HCT116 (cell line): ENCODE results near the gene AMACR. TPM values are rescaled to one million over a fixed set of nuclear protein-coding genes. Genes with fewer than 3 reads are reported as not detected.

Experiments
- ATAC-seq: fragments of 200-7000 bp; cut with Tn5 transposase; 2 replicates; pipeline ENCODE4 v1.9.1; 2020; ENCODE audit warnings: mild to moderate bottlenecking, moderate library complexity
- BruUV-seq: library from RNA; stranded (reverse); fragments of 400-500 nt; replicated peaks from 2 replicates; lab custom pipeline; 2021; lab: Mats Ljungman, UMichigan
- CTCF ChIA-PET: fragments of 300-600 bp; sonication (Branson Sonifier 250); formaldehyde crosslinking; loops from one replicate; lab custom pipeline; 2021; ENCODE audit warnings: antibody characterized with exemption; lab: Charles Lee
- POLR2A ChIA-PET: fragments of 300-600, 350-600 bp; sonication (Branson Sonifier 250); formaldehyde crosslinking; loops from one replicate; lab custom pipeline; 2021; ENCODE audit warnings: antibody characterized with exemption; lab: Charles Lee
- RAD21 ChIA-PET, 2 experiments: fragments of 300-600 bp; sonication (Branson Sonifier 250); formaldehyde crosslinking; loops; one replicate each; lab custom pipeline; 2023; ENCODE audit warnings: low total read pairs in 2 of 2; ENCODE audit not compliant: uncharacterized antibody in 2 of 2, unreplicated experiment in 2 of 2, low non-redundant PET in 1 of 2; lab: Charles Lee
- DNase-seq: peaks from one replicate; pipeline ENCODE4 v3.0.0-alpha.2; 2010; ENCODE audit warnings: low read depth, low spot score
- H2AFZ ChIP-seq: fragments of 200-600 bp; shearing (Covaris generic), sonication (generic); 2 replicates; pipeline ENCODE4 v1.6.1; 2017; ENCODE audit warnings: low read depth, mixed run types, mixed read lengths, antibody characterized with exemption, low read length; ENCODE audit not compliant: poor library complexity, severe bottlenecking
- H3K27ac ChIP-seq: 2 replicates; pipeline ENCODE4 v1.5.1; 2012; ENCODE audit warnings: low read depth, low read length
- H3K27me3 ChIP-seq: fragments of 200-600 bp; sonication (generic); 2 replicates; pipeline ENCODE4 v1.6.1; 2016; ENCODE audit warnings: mixed run types, low read length, mixed read lengths; ENCODE audit not compliant: insufficient read depth
- H3K36me3 ChIP-seq, 2 experiments: fragments of 200-500 bp in 1 of 2; fragments of 200-600 bp in 1 of 2; sonication (Bioruptor generic) in 1 of 2; sonication (generic) in 1 of 2; 2 replicates each; pipeline versions ENCODE4 v1.5.1 to v1.6.1; 2014 to 2016; ENCODE audit warnings: low read length in 2 of 2, inconsistent platforms in 1 of 2, mixed read lengths in 1 of 2, mixed run types in 1 of 2; ENCODE audit not compliant: insufficient read depth in 2 of 2, control insufficient read depth in 1 of 2
- H3K4me1 ChIP-seq, 2 experiments: fragments of 200-600 bp in 1 of 2; sonication (generic) in 1 of 2; 2 replicates each; pipeline versions ENCODE4 v1.5.1 to v1.6.1; 2012 to 2017; ENCODE audit warnings: low read length in 2 of 2, inconsistent platforms in 1 of 2, mild to moderate bottlenecking in 1 of 2, mixed read lengths in 1 of 2, mixed run types in 1 of 2, moderate library complexity in 1 of 2; ENCODE audit not compliant: insufficient read depth in 2 of 2, control insufficient read depth in 1 of 2
- H3K4me2 ChIP-seq: fragments of 200-600 bp; sonication (generic); 2 replicates; pipeline ENCODE4 v1.6.1; 2017; ENCODE audit warnings: mixed run types, low read length, mixed read lengths
- H3K4me3 ChIP-seq, 2 experiments: fragments of 200-600 bp in 1 of 2; sonication (generic) in 1 of 2; replicated peaks in 1 of 2; 2 replicates each; pipeline ENCODE4 v1.5.1; 2011 to 2016; ENCODE audit warnings: low read length in 2 of 2, control low read depth in 1 of 2, low read depth in 1 of 2, mild to moderate bottlenecking in 1 of 2, mixed read lengths in 1 of 2, mixed run types in 1 of 2
- H3K79me2 ChIP-seq: fragments of 200-600 bp; sonication (generic); 2 replicates; pipeline ENCODE4 v1.6.1; 2017; ENCODE audit warnings: mild to moderate bottlenecking, mixed run types, low read length, moderate library complexity, mixed read lengths; ENCODE audit not compliant: insufficient read depth
- H3K9ac ChIP-seq: fragments of 200-600 bp; sonication (generic); 2 replicates; pipeline ENCODE4 v1.6.1; 2016; ENCODE audit warnings: low read length, mixed read lengths
- H3K9me2 ChIP-seq: fragments of 200-600 bp; sonication (generic), shearing (Covaris generic); 2 replicates; pipeline ENCODE4 v1.6.1; 2017; ENCODE audit warnings: mixed run types, mild to moderate bottlenecking, moderate library complexity; ENCODE audit not compliant: insufficient read depth
- H3K9me3 ChIP-seq, 2 experiments: fragments of 200-500 bp in 1 of 2; fragments of 200-600 bp in 1 of 2; sonication (Bioruptor generic) in 1 of 2; sonication (generic) in 1 of 2; 2 replicates each; pipeline ENCODE4 v1.6.1; 2014 to 2017; ENCODE audit warnings: low read length in 2 of 2, mixed read lengths in 2 of 2, inconsistent platforms in 1 of 2, low read depth in 1 of 2, mild to moderate bottlenecking in 1 of 2, mixed run types in 1 of 2, moderate library complexity in 1 of 2; ENCODE audit not compliant: control insufficient read depth in 1 of 2, insufficient read depth in 1 of 2
- H4K20me1 ChIP-seq: fragments of 200-600 bp; sonication (generic), shearing (Covaris generic); 2 replicates; pipeline ENCODE4 v1.6.1; 2017; ENCODE audit warnings: mixed run types, mild to moderate bottlenecking, moderate library complexity; ENCODE audit not compliant: insufficient read depth
- CBX3 ChIP-seq: IDR thresholded peaks from 2 replicates; pipeline ENCODE4 v1.6.1; 2012; ENCODE audit warnings: low read depth
- EGR1 ChIP-seq: IDR thresholded peaks from 2 replicates; pipeline ENCODE4 v1.6.1; 2012; ENCODE audit warnings: low read depth
- ELF1 ChIP-seq: IDR thresholded peaks from 2 replicates; pipeline ENCODE4 v1.6.1; 2012; ENCODE audit warnings: low read depth, borderline replicate concordance
- EZH2 ChIP-seq: fragments of 200-600 bp; sonication (generic); IDR thresholded peaks from 2 replicates; pipeline ENCODE4 v1.6.1; 2017; ENCODE audit warnings: antibody characterized with exemption, mixed run types
- FOSL1 ChIP-seq: IDR thresholded peaks from 2 replicates; pipeline ENCODE4 v1.6.1; 2012; ENCODE audit warnings: low read depth
- JUND ChIP-seq: IDR thresholded peaks from 2 replicates; pipeline ENCODE4 v1.6.1; 2012
- POLR2AphosphoS5 ChIP-seq: IDR thresholded peaks from 2 replicates; pipeline ENCODE4 v1.6.1; 2011; ENCODE audit warnings: mild to moderate bottlenecking, low read depth, low read length, moderate library complexity
- SP1 ChIP-seq: IDR thresholded peaks from 2 replicates; pipeline ENCODE4 v1.6.1; 2012; ENCODE audit warnings: low read depth
- TCF7L2 ChIP-seq: IDR thresholded peaks from 2 replicates; pipeline ENCODE4 v1.7.0; 2011; ENCODE audit warnings: borderline replicate concordance, inconsistent platforms; ENCODE audit not compliant: insufficient read depth, insufficient read length; ENCODE audit errors: extremely low read depth
- ZFX ChIP-seq: fragments of 450-650 bp; IDR thresholded peaks from 2 replicates; pipeline ENCODE4 v1.6.1; 2017
- ZNF274 ChIP-seq: fragments of 200-500 bp; sonication (Bioruptor generic); IDR thresholded peaks from 2 replicates; pipeline ENCODE4 v1.6.1; 2014; ENCODE audit warnings: mild to moderate bottlenecking, low read depth, low read length, inconsistent platforms
- intact Hi-C: fragments of 100-400 bp; cut with micrococcal nuclease; formaldehyde crosslinking; loops from 2 replicates; pipeline ENCODE4 v1.10.0; 2022
- total RNA-seq: library from RNA; stranded (reverse); gene quantifications from one replicate; pipeline ENCODE4 v1.2.1, GENCODE V29; 2021; ENCODE audit not compliant: unreplicated experiment
- TF ChIP-seq, protein P1 (sequence below): IDR thresholded peaks from 2 replicates; pipeline ENCODE4 v1.6.1; 2012
- TF ChIP-seq, protein P2 (sequence below): IDR thresholded peaks from 2 replicates; pipeline ENCODE4 v1.6.1; 2011; ENCODE audit warnings: mild to moderate bottlenecking, low read length, moderate library complexity; ENCODE audit not compliant: insufficient replicate concordance; ENCODE audit errors: extremely low read depth

The AMACR gene
- total RNA-seq, 1 experiment from 2014 or later: 4.3 TPM

DNA sequence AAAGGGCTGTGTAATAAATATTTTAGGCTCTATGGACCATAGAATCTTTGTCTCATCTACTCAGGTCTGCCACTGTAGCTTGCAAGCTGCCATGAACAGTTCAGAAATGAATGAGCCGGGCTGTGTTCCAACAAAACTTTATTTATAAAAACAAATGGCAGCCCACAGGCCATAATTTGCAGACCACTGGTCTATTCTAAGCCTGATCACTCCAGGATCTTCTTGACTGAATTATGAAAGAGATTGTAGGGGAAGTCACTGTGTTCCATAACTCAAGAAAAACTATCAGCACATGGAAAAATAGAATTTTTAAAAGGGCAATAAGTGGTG is 46.5 kb upstream of the AMACR start:
- H3K36me3 ChIP-seq: no peaks in the 10 kb centered on the region
- H3K4me3 ChIP-seq: no peak overlapping the region
- TF ChIP-seq SP1: no peak
- TF ChIP-seq, protein P1, sequence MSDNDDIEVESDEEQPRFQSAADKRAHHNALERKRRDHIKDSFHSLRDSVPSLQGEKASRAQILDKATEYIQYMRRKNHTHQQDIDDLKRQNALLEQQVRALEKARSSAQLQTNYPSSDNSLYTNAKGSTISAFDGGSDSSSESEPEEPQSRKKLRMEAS: no peak
- no peak for TF ChIP-seq EZH2
- TF ChIP-seq EGR1: no peak
- TF ChIP-seq ZFX: no peak
- no peak for TF ChIP-seq ZNF274
- TF ChIP-seq POLR2AphosphoS5: no peak
- TF ChIP-seq CBX3: no peak
- TF ChIP-seq, protein P2, sequence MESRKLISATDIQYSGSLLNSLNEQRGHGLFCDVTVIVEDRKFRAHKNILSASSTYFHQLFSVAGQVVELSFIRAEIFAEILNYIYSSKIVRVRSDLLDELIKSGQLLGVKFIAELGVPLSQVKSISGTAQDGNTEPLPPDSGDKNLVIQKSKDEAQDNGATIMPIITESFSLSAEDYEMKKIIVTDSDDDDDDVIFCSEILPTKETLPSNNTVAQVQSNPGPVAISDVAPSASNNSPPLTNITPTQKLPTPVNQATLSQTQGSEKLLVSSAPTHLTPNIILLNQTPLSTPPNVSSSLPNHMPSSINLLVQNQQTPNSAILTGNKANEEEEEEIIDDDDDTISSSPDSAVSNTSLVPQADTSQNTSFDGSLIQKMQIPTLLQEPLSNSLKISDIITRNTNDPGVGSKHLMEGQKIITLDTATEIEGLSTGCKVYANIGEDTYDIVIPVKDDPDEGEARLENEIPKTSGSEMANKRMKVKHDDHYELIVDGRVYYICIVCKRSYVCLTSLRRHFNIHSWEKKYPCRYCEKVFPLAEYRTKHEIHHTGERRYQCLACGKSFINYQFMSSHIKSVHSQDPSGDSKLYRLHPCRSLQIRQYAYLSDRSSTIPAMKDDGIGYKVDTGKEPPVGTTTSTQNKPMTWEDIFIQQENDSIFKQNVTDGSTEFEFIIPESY: no peak
- TF ChIP-seq FOSL1: no peak
- TF ChIP-seq JUND: no peak
- no peak for TF ChIP-seq ELF1
- TF ChIP-seq TCF7L2: no peak
- no peaks in the 10 kb centered on the region for H3K9me3 ChIP-seq
- H3K27me3 ChIP-seq: no peaks in the 10 kb centered on the region
- intact Hi-C loops: no loop called here
- H3K27ac ChIP-seq: no peak overlapping the region
- POLR2A ChIA-PET: no interaction called here
- H3K9me2 ChIP-seq: no peaks in the 10 kb centered on the region
- no peak overlapping the region for H3K9ac ChIP-seq
- RAD21 ChIA-PET: no interaction called here
- CTCF ChIA-PET: no interaction called here
- no peaks in the 10 kb centered on the region for H3K79me2 ChIP-seq
- no peaks in the 10 kb centered on the region for H4K20me1 ChIP-seq
- no peak for ATAC-seq
- no peaks in the 10 kb centered on the region for H3K4me1 ChIP-seq
- DNase-seq: no peak
- H3K4me2 ChIP-seq: no peak overlapping the region
- BruUV-seq: no TSS peak
- H2AFZ ChIP-seq: no peak overlapping the region
